Stomach smooth muscle (tissue), 2 donors: ENCODE measurements around the gene HES6.

ENCODE experiments used
- H3K27ac ChIP-seq: one replicate; pipeline ENCODE4 v1.7.0; 2013; ENCODE audit warnings: mild to moderate bottlenecking, low read length, inconsistent platforms
- H3K27me3 ChIP-seq, 2 donors: one replicate each; pipeline ENCODE4 v1.7.0; 2013; ENCODE audit warnings: low read length in 2 of 2; ENCODE audit not compliant: insufficient read depth in 2 of 2, control insufficient read depth in 1 of 2
- H3K36me3 ChIP-seq, 2 donors: one replicate each; pipeline ENCODE4 v1.7.0; 2013; ENCODE audit warnings: low read length in 2 of 2; ENCODE audit not compliant: control insufficient read depth in 2 of 2, insufficient read depth in 2 of 2
- H3K4me1 ChIP-seq: one replicate; pipeline ENCODE4 v1.7.0; 2013; ENCODE audit warnings: low read length; ENCODE audit not compliant: control insufficient read depth, insufficient read depth
- H3K4me3 ChIP-seq, 2 donors: one replicate each; pipeline ENCODE4 v1.7.0; 2013; ENCODE audit warnings: low read length in 2 of 2
- H3K9ac ChIP-seq, 2 donors: one replicate each; pipeline ENCODE4 v1.7.0; 2013; ENCODE audit warnings: low read length in 2 of 2, mild to moderate bottlenecking in 1 of 2
- H3K9me3 ChIP-seq, 2 donors: one replicate each; pipeline ENCODE4 v1.7.0; 2013; ENCODE audit warnings: low read length in 2 of 2; ENCODE audit not compliant: control insufficient read depth in 2 of 2
- donor health status: healthy.
- donor health status: Pancreatic carcinoma.

HES6 gene, protein sequence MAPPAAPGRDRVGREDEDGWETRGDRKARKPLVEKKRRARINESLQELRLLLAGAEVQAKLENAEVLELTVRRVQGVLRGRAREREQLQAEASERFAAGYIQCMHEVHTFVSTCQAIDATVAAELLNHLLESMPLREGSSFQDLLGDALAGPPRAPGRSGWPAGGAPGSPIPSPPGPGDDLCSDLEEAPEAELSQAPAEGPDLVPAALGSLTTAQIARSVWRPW

GRCh38 chr2:238239863-238240756, at the start of gene HES6:
HES6 (minus strand) TSS chr2:238240038; CDS start chr2:238239905, 133 bp downstream.
- Histone ChIP-seq H3K4me3 (peak within 1 kb of the TSS; percentile 43 to 77), H3K9ac (peak within 1 kb of the TSS in 1 of 2 donors; percentile 42), H3K36me3 (peaks cover 1 to 5% of the 10 kb centered on the region in 2 donors), H3K27ac (no peak within 1 kb of the TSS), H3K4me1 (peaks cover 30% of the 10 kb centered on the region), H3K9me3 (no peaks in the 10 kb centered on the region), H3K27me3 (no peaks in the 10 kb centered on the region)

GRCh38 chr2:238289574-238289973, 49.7 kb upstream of the HES6 start:
- peaks cover 42% of the 10 kb centered on the region for H3K4me1 ChIP-seq
- H3K9ac ChIP-seq, result peak overlapping the region; percentile 69 to 95
- no peaks in the 10 kb centered on the region for H3K36me3 ChIP-seq
- no peaks in the 10 kb centered on the region for H3K9me3 ChIP-seq
- no peaks in the 10 kb centered on the region for H3K27me3 ChIP-seq
- peak overlapping the region; percentile 77 to 97 for H3K4me3 ChIP-seq
- peak overlapping the region; percentile 81 for H3K27ac ChIP-seq

GRCh38 chr2:238288650-238289573, 49.1 kb upstream of the HES6 start:
- H3K27me3 ChIP-seq, result no peaks in the 10 kb centered on the region
- no peaks in the 10 kb centered on the region for H3K36me3 ChIP-seq
- H3K4me3 ChIP-seq, result peak overlapping the region; percentile 77 to 97
- H3K4me1 ChIP-seq, result peaks cover 47% of the 10 kb centered on the region
- H3K9me3 ChIP-seq, result no peaks in the 10 kb centered on the region
- H3K9ac ChIP-seq, result peak overlapping the region; percentile 69 to 95
- H3K27ac ChIP-seq, result peak overlapping the region; percentile 81

DNA sequence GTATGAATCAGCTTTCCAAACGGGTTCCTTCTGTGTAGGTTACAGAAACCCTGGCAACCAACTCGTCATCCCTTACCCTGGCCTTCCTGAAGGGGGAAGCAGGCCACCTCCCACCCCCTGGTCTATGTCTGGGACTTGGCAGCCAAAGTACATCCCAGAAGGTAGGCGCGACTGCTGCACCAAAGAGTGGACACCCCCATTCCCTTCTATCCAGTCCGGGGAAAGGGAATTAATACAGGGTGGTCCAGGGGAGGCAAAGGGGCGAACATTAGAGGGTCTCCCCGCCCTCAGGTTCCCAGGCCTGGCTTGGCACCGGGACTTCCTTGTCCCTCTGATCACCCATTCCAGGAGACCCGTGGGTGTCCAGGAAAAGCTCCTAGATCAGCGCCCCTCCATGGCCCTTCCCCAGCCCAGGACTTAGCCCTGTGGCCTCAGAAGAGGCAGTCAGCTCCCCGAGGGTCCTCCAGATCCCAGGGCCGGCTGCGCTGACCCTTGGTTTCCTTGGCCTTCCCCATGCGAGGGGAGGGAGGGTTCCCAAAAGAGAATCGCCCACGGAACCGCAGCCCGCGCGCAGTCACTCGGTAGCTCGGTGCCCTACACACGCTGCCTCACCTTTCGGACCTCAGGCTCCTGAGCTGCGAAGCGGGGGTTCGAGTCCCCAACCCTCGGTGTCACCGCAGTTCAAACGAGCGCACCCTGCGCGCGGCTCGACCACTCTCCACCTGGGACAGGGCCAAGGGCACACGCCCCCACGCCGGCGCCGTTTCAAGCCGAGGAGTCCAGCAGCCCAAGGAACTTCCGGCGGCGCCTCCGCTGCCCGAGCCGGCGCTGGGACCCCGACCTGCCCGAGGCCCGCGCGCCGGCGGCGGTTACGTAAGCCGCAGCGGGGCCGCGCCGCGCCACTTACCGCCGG, 48.2 kb upstream of the HES6 start, which contains the start of gene PER2:
TSS of gene PER2 (minus strand) at position 874 of the 913 bp plus-strand sequence. CDS start 10,674 bp downstream, outside the sequence.
- no peaks in the 10 kb centered on the region for H3K9me3 ChIP-seq
- H3K36me3 ChIP-seq, result no peaks in the 10 kb centered on the region
- H3K9ac ChIP-seq, result peak within 1 kb of the TSS; percentile 95 to 99
- H3K4me3 ChIP-seq, result peak within 1 kb of the TSS; percentile 88 to 97
- no peaks in the 10 kb centered on the region for H3K27me3 ChIP-seq
- peaks cover 56% of the 10 kb centered on the region for H3K4me1 ChIP-seq
- peak within 1 kb of the TSS; percentile 98 for H3K27ac ChIP-seq

DNA sequence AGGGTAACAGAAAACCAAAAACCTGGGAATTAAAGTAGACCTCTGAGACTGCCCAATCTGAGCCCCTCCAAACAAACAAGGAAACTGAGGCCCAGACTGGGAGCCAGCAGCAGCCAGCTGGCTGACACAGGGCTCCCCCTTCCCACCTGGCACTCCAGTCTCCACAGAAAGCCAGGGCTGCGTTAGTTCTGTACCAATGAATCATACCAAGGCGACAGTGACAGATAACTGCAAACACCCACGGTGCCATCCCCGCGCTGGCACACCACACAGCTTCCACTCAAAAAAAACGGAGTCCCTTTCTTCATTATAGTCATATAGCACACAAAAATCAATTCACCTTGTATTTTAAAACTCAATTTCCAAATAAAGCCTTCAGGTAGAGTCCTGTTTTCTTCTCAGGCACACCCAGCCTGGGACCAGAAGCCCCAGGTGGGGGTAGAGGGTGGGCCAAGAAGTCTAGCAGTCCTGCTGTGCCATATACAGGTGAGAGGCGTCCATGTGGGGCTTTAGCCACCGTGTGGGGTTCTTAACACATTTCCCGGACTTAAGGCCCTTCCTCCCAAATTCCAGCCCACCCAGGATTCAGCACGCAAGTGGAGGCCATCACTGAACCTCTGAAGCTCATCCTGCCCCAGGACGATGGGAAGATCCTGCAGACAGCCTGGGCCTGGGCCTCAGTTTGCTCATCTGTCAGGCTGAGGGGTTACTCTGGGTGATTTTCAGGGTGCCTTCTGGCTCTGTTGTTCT, 47.3 kb upstream of the HES6 start:
- H3K9me3 ChIP-seq, result no peaks in the 10 kb centered on the region
- no peaks in the 10 kb centered on the region for H3K27me3 ChIP-seq
- H3K36me3 ChIP-seq, result no peaks in the 10 kb centered on the region
- H3K27ac ChIP-seq, result peak overlapping the region; percentile 98
- H3K4me3 ChIP-seq, result peak overlapping the region; percentile 88 to 97
- peaks cover 61% of the 10 kb centered on the region for H3K4me1 ChIP-seq
- peak overlapping the region; percentile 95 to 99 for H3K9ac ChIP-seq

DNA sequence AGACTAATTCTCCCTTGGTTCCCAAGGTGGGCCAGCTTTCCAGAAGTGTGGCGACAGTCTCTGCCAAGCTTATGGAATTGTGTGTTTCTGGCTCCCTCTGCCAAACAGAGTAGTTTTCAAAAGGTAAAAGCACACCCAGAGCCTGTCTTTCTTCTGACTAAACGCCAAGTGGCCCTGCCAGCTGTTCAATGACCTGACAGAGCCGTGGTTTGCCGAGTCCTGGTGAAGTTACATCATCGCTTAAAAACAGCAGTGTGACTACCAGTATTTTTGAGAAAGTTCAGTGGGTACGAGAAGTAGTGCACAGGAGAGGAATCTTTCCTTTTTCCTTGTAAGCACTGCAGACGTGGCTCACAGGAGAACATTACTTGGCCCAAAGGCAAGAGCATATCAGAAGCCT, 46.7 kb upstream of the HES6 start:
- H3K27ac ChIP-seq, result peak overlapping the region; percentile 98
- no peaks in the 10 kb centered on the region for H3K36me3 ChIP-seq
- H3K9me3 ChIP-seq, result no peaks in the 10 kb centered on the region
- peak overlapping the region; percentile 88 to 97 for H3K4me3 ChIP-seq
- H3K4me1 ChIP-seq, result peaks cover 63% of the 10 kb centered on the region
- peak overlapping the region; percentile 95 to 99 for H3K9ac ChIP-seq
- no peaks in the 10 kb centered on the region for H3K27me3 ChIP-seq

DNA sequence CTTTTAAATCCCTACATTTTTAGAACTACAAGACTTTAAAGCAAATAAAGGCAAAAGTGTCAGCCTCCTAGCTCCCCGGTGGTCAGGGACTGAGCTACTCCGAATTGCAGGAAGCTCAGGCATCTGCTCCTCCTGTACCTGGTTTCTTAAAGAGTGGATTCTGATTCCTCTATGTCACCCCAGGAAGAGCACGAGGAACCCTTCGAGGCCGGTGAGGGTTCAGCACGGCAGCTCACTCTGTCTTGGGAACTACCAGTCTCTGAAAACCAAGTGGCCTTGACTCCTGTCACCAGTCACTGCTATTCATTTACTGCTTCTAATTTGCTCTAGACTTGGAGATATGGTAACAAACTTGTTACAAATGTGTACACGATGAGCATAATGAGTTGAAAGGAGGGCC, 46.3 kb upstream of the HES6 start:
- Histone ChIP-seq H3K4me1 (peaks cover 63% of the 10 kb centered on the region), H3K9me3 (no peaks in the 10 kb centered on the region), H3K27me3 (no peaks in the 10 kb centered on the region), H3K9ac (peak overlapping the region; percentile 95 to 99), H3K27ac (peak overlapping the region; percentile 98), H3K36me3 (no peaks in the 10 kb centered on the region), H3K4me3 (peak overlapping the region; percentile 88 to 97)

DNA sequence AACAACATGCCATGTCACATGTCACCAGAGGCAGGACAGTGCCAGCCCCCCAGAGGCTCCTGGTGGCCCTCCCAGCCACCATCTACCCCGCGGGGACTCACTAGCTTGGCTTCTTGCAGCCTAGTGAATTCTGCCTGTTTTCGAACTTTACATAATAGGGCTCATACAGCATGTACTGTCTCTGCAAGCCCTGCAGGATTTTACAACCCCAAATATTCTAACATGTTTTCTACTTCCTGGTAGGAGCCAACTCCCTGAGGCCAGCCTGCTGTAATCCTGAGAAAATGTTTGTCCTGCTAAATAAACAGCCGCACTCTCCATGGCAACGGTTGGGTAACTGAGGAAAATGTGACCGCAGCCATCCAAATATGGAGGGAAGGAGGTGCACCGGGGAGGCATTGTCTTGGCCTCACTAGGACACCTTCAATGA, 45.8 kb upstream of the HES6 start:
- H3K4me3 ChIP-seq, result peak overlapping the region; percentile 88 to 97
- H3K9me3 ChIP-seq, result no peaks in the 10 kb centered on the region
- no peaks in the 10 kb centered on the region for H3K27me3 ChIP-seq
- no peaks in the 10 kb centered on the region for H3K36me3 ChIP-seq
- peaks cover 63% of the 10 kb centered on the region for H3K4me1 ChIP-seq
- peak overlapping the region; percentile 98 for H3K27ac ChIP-seq
- H3K9ac ChIP-seq, result peak overlapping the region; percentile 95 to 99
